CD14-positive monocyte (primary cell): Measurements from ENCODE around the gene FNDC5. TPM values are rescaled to one million over a fixed set of nuclear protein-coding genes. Genes with fewer than 3 reads are reported as not detected.
A peak's percentile ranks its signal among the peaks of the same experiment; 100 is the strongest.

Source experiments
- DNase-seq, 3 donors: peaks; one replicate each; pipeline ENCODE4 v3.0.0-alpha.2; 2011 to 2022
- H2AFZ ChIP-seq: 2 replicates; pipeline ENCODE4 v1.6.0; 2012; ENCODE audit warnings: mild to moderate bottlenecking, low read depth, low read length, inconsistent platforms; ENCODE audit not compliant: insufficient read depth, poor library complexity, severe bottlenecking
- H3K27ac ChIP-seq, 2 donors: 1 replicate in 1 of 2; 2 replicates in 1 of 2; pipeline ENCODE4 v1.5.1; 2012 to 2013; ENCODE audit warnings: low read length in 2 of 2, control low read depth in 1 of 2, inconsistent platforms in 1 of 2, low read depth in 1 of 2, mild to moderate bottlenecking in 1 of 2
- H3K27me3 ChIP-seq, 2 donors: one replicate each; pipeline versions ENCODE4 v1.6.0 to v1.6.1; 2011 to 2013; ENCODE audit warnings: low read length in 2 of 2; ENCODE audit not compliant: control insufficient read depth in 2 of 2, insufficient read depth in 2 of 2
- H3K36me3 ChIP-seq, 2 donors: replicated peaks in 1 of 2; 1 replicate in 1 of 2; 2 replicates in 1 of 2; pipeline versions ENCODE4 v1.5.1 to v1.6.1; 2012 to 2013; ENCODE audit warnings: low read length in 2 of 2, control low read depth in 1 of 2, inconsistent platforms in 1 of 2, mild to moderate bottlenecking in 1 of 2; ENCODE audit not compliant: insufficient read depth in 2 of 2, control insufficient read depth in 1 of 2
- H3K4me1 ChIP-seq, 2 donors: 1 replicate in 1 of 2; 2 replicates in 1 of 2; pipeline versions ENCODE4 v1.5.1 to v1.6.1; 2012 to 2013; ENCODE audit warnings: low read length in 2 of 2, control low read depth in 1 of 2, inconsistent platforms in 1 of 2, mild to moderate bottlenecking in 1 of 2, moderate library complexity in 1 of 2; ENCODE audit not compliant: insufficient read depth in 2 of 2, control insufficient read depth in 1 of 2
- H3K4me2 ChIP-seq: replicated peaks from 2 replicates; pipeline ENCODE3; 2012; ENCODE audit warnings: low read length, moderate library complexity, mild to moderate bottlenecking; ENCODE audit not compliant: poor library complexity, severe bottlenecking; ENCODE audit errors: extremely low read depth
- H3K4me3 ChIP-seq, 3 experiments: fragments of 200-600 bp in 1 of 3; sonication (generic) in 1 of 3; replicated peaks in 1 of 3; 1 replicate in 2 of 3; 2 replicates in 1 of 3; pipeline ENCODE4 v1.5.1; 2011 to 2013; ENCODE audit warnings: low read length in 3 of 3, mild to moderate bottlenecking in 3 of 3, control low read depth in 2 of 3, low read depth in 2 of 3, inconsistent platforms in 1 of 3, moderate library complexity in 1 of 3
- H3K79me2 ChIP-seq: 2 replicates; pipeline ENCODE4 v1.6.0; 2012; ENCODE audit warnings: mild to moderate bottlenecking, control low read depth, inconsistent platforms, low read length, moderate library complexity; ENCODE audit not compliant: insufficient read depth
- H3K9ac ChIP-seq: 2 replicates; pipeline ENCODE4 v1.6.0; 2017; ENCODE audit warnings: low read length, mild to moderate bottlenecking; ENCODE audit not compliant: insufficient read depth, poor library complexity, severe bottlenecking
- H3K9me3 ChIP-seq, 2 donors: replicated peaks in 1 of 2; 1 replicate in 1 of 2; 2 replicates in 1 of 2; pipeline versions ENCODE4 v1.5.1 to v1.6.1; 2012 to 2013; ENCODE audit warnings: low read length in 2 of 2, control low read depth in 1 of 2; ENCODE audit not compliant: control insufficient read depth in 1 of 2, insufficient read depth in 1 of 2
- H4K20me1 ChIP-seq: 2 replicates; pipeline ENCODE4 v1.6.0; 2012; ENCODE audit warnings: mild to moderate bottlenecking, low read length, control low read depth, moderate library complexity; ENCODE audit not compliant: insufficient read depth
- H3K27ac Mint-ChIP-seq, 7 donors: one replicate each; pipeline ENCODE4 v1.8.0; 2020; ENCODE audit warnings: mild to moderate bottlenecking in 7 of 7, mixed read lengths in 7 of 7, moderate library complexity in 6 of 7, inconsistent platforms in 2 of 7
- H3K27me3 Mint-ChIP-seq, 3 donors: one replicate each; pipeline ENCODE4 v1.8.0; 2021 to 2022; ENCODE audit warnings: low read depth in 3 of 3, mild to moderate bottlenecking in 3 of 3, mixed read lengths in 3 of 3, moderate library complexity in 3 of 3, inconsistent platforms in 1 of 3
- H3K36me3 Mint-ChIP-seq, 2 donors: one replicate each; pipeline ENCODE4 v1.8.0; 2020; ENCODE audit warnings: mixed read lengths in 2 of 2, inconsistent platforms in 1 of 2, mild to moderate bottlenecking in 1 of 2
- H3K4me1 Mint-ChIP-seq: one replicate; pipeline ENCODE4 v1.8.0; 2020; ENCODE audit warnings: mild to moderate bottlenecking, mixed read lengths
- H3K4me3 Mint-ChIP-seq, 2 donors: one replicate each; pipeline ENCODE4 v1.8.0; 2020; ENCODE audit warnings: mild to moderate bottlenecking in 2 of 2, mixed read lengths in 2 of 2, moderate library complexity in 1 of 2
- H3K9me3 Mint-ChIP-seq, 7 donors: one replicate each; pipeline ENCODE4 v1.8.0; 2020 to 2022; ENCODE audit warnings: mixed read lengths in 7 of 7, mild to moderate bottlenecking in 6 of 7, moderate library complexity in 6 of 7, inconsistent platforms in 2 of 7
- WGBS: methylation state at CpG from one replicate; pipeline ENCODE4 v1.1.5; 2013; ENCODE audit warnings: missing lambda C conversion rate; ENCODE audit not compliant: insufficient coverage; 5-methylcytosine and 5-hydroxymethylcytosine counted together
- intact Hi-C, 2 donors: fragments of 100-400 bp; cut with micrococcal nuclease; formaldehyde crosslinking; loops; one replicate each; pipeline versions ENCODE4 v1.15.0 to v1.15.1; 2023
- polyA minus RNA-seq: library from RNA; depleted of rRNA, polyadenylated mRNA; stranded (reverse); fragments of >200 nt; gene quantifications from 2 replicates; pipeline ENCODE4 v1.2.3, GENCODE V29; 2012
- polyA plus RNA-seq, 3 donors: library from polyadenylated mRNA; depleted of rRNA in 1 of 3; unstranded in 2 of 3; stranded (reverse) in 1 of 3; fragments of 300-500 nt in 2 of 3; fragments of >200 nt in 1 of 3; fragmentation: Illumina TruSeq in 2 of 3; gene quantifications; 1 replicate in 2 of 3; 2 replicates in 1 of 3; pipeline ENCODE4 v1.2.3, GENCODE V29; 2012 to 2021
- total RNA-seq, 12 experiments: library from RNA in 1 of 12; stranded (reverse) in 1 of 12; fragments of 120-200 nt in 1 of 12; gene quantifications; one replicate each; pipeline ENCODE4 v1.2.4 and lab custom pipeline; 2013 to 2026; ENCODE audit warnings: mixed read lengths in 6 of 12, inconsistent platforms in 1 of 12
- TF ChIP-seq, protein P1 (sequence below): fragments of 200-600 bp; IDR thresholded peaks from one replicate; pipeline ENCODE4 v1.8.0; 2022; ENCODE audit warnings: antibody characterized with exemption, mild to moderate bottlenecking

FNDC5 gene
- total RNA-seq (2013), result 0.10 TPM
- polyA plus RNA-seq (not detected), polyA minus RNA-seq (not detected in 2 replicates), total RNA-seq (lab: John Stamatoyannopoulos, UW) (0 to 5.6 (median 0.17) reads per million in 11 experiments)

DNA sequence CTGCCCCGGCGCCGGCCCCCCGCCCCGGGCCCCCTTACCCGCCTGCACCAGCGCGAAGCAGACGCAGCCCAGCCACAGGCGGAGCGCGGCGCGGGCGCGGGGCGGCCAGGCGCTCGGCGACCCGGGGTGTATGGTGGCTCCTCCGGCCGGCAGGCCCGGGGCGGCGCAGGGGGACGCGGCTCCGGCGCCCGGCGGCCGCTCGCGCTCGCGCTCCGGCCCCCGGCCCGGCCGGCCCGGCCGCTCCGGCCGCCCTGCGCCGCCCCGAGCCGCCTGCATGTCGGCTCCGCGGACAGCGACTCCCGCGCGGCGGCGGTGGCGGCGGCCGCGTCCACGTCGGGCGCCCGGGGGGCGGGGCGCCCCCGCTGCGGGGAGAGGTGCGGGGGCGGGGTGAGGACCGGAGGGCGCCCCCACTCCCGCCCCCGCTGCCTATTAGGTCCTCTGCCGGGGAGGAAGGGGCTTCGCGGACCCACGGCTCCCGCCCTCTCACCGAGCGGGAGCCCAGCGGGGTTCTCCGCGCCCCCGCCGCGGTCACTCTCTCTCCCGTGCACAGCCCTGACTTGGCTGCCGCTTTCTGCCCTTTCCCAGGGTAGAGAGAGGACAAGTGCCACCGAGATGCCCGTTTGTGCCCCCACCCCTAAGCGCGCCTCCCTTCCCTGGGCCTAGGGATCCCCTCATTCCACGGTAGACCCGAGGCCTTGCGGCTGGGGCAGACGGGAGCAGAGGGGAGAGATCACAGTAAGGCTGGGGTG is at the start of gene FNDC5:
FNDC5 (minus strand) TSS at position 298 of the 749 bp plus-strand sequence.
- Mint-ChIP-seq H3K4me3 (peak within 1 kb of the TSS; percentile 64 to 82), H3K27ac (peak within 1 kb of the TSS in 1 of 7 donors; percentile 11), H3K9me3 (peaks cover 0 to 7% (median 2%) of the 10 kb centered on the region in 7 donors), H3K27me3 (peaks cover 46 to 60% (median 51%) of the 10 kb centered on the region in 3 donors), H3K36me3 (peaks cover 16 to 26% of the 10 kb centered on the region in 2 donors), H3K4me1 (peaks cover 12% of the 10 kb centered on the region)
- Histone ChIP-seq H3K27me3 (peaks cover 23 to 43% of the 10 kb centered on the region in 2 donors), H3K9me3 (no peaks in the 10 kb centered on the region), H3K9ac (no peak within 1 kb of the TSS), H4K20me1 (no peaks in the 10 kb centered on the region), H3K79me2 (no peaks in the 10 kb centered on the region), H3K36me3 (no peaks in the 10 kb centered on the region), H3K4me3 (no peak within 1 kb of the TSS), H3K4me1 (no peaks in the 10 kb centered on the region), H2AFZ (no peak within 1 kb of the TSS), H3K4me2 (peak within 1 kb of the TSS; percentile 18), H3K27ac (no peak within 1 kb of the TSS)
- intact Hi-C loops, result loop anchor here in 1 of 2 donors (10.0 kb wide), 1 partner anchor 356 kb away; no protein-coding TSS in a partner anchor
- TF ChIP-seq, protein P1, sequence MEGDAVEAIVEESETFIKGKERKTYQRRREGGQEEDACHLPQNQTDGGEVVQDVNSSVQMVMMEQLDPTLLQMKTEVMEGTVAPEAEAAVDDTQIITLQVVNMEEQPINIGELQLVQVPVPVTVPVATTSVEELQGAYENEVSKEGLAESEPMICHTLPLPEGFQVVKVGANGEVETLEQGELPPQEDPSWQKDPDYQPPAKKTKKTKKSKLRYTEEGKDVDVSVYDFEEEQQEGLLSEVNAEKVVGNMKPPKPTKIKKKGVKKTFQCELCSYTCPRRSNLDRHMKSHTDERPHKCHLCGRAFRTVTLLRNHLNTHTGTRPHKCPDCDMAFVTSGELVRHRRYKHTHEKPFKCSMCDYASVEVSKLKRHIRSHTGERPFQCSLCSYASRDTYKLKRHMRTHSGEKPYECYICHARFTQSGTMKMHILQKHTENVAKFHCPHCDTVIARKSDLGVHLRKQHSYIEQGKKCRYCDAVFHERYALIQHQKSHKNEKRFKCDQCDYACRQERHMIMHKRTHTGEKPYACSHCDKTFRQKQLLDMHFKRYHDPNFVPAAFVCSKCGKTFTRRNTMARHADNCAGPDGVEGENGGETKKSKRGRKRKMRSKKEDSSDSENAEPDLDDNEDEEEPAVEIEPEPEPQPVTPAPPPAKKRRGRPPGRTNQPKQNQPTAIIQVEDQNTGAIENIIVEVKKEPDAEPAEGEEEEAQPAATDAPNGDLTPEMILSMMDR, result no peak
- WGBS, result under 1% methylated on average over 94 of the region's 99 CpGs
- DNase-seq, result no peak

DNA sequence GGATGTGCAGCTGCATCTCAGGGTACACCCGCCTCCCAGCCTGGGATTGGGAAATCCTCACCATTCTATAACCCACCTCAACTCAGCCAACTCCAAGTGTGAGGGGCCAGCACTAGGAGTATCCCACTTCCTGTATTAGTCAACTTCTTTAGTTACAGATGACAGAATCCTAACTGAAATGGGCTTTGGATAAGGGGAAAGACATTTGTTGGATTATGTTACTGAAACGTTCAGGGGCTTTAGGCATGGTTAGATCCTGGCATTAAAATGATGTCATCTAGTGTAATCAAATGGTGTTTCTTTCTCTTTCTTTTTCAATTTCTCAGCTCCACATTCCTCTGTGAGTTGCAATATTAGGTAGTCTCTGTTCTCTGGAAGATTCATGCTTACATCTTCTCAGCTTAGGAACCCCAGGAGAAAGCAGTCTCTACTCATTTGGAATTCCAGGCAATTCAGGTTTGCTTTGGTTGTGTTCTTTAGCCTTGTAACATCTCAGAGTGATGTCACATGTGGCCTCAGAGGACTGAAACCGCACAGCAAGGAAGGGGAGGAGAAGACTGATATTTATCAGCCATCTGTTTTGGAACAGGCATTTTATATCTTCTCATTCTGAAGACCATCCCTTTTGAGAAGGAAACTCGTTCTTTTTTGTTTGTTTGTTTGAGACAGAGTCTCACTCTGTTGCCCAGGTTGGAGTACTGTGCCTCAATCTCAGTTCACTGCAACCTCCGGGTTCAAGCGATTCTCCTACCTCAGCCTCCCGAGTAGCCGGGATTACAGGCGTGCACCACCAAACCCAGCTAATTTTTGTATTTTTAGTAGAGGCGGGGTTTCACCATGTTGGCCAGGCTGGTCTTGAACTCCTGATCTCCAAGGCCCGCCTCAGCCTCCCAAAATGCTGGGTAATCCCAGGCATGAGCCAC is 49.4 kb upstream of the FNDC5 start:
- Histone ChIP-seq H4K20me1 (no peaks in the 10 kb centered on the region), H3K27ac (no peak overlapping the region), H3K79me2 (no peaks in the 10 kb centered on the region), H2AFZ (no peak overlapping the region), H3K36me3 (no peaks in the 10 kb centered on the region), H3K27me3 (peaks cover 35 to 47% of the 10 kb centered on the region in 2 donors), H3K9ac (no peak overlapping the region), H3K4me3 (no peak overlapping the region), H3K4me1 (peaks cover 5 to 6% of the 10 kb centered on the region in 2 donors), H3K9me3 (peaks cover 0 to 11% of the 10 kb centered on the region in 2 donors), H3K4me2 (no peak overlapping the region)
- intact Hi-C loops, result no loop called here
- no peak for DNase-seq
- H3K9me3 Mint-ChIP-seq, result peaks cover 0 to 9% (median 3%) of the 10 kb centered on the region in 7 donors
- TF ChIP-seq, protein P1, result no peak
- H3K4me1 Mint-ChIP-seq, result peaks cover 8% of the 10 kb centered on the region
- H3K27me3 Mint-ChIP-seq, result peaks cover 45 to 78% (median 64%) of the 10 kb centered on the region in 3 donors
- peak overlapping the region in 1 of 7 donors; percentile 10 for H3K27ac Mint-ChIP-seq
- peak overlapping the region in 1 of 2 donors; percentile 14 for H3K4me3 Mint-ChIP-seq
- WGBS, result 95% methylated on average over 6 of the region's 11 CpGs
- peaks cover 0 to 3% of the 10 kb centered on the region in 2 donors for H3K36me3 Mint-ChIP-seq
